ENCODE results near the gene ABCA4.

The ABCA4 gene

GRCh38 chr1:93972341-93972740 is 148.6 kb downstream of the ABCA4 start:
- DNase-seq (ENCODE audit: low read depth) = no peak
- no peak for TF ChIP-seq CTCF (conservative IDR thresholded peaks at IDR 0.05; ENCODE audit: low read depth, low read length)
- no peak overlapping the region for H3K4me3 ChIP-seq (ENCODE audit: low read length)

GRCh38 chr1:93969887-93970286 is 151.1 kb downstream of the ABCA4 start:
- H3K4me3 ChIP-seq (ENCODE audit: low read length) = no peak overlapping the region
- no peak for TF ChIP-seq CTCF (conservative IDR thresholded peaks at IDR 0.05; ENCODE audit: low read depth, low read length)
- DNase-seq (ENCODE audit: low read depth) = no peak

- no peak overlapping the region for H3K4me3 ChIP-seq (ENCODE audit: low read length)
- DNase-seq (ENCODE audit: low read depth) = no peak
- no peak for TF ChIP-seq CTCF (conservative IDR thresholded peaks at IDR 0.05; ENCODE audit: low read depth, low read length)
Observed at GRCh38 chr1:93969371-93969770, 151.6 kb downstream of the ABCA4 start.

GRCh38 chr1:93967306-93967705 is 153.6 kb downstream of the ABCA4 start:
- no peak for DNase-seq (ENCODE audit: low read depth)
- no peak for TF ChIP-seq CTCF (conservative IDR thresholded peaks at IDR 0.05; ENCODE audit: low read depth, low read length)
- H3K4me3 ChIP-seq (ENCODE audit: low read length) = no peak overlapping the region

GRCh38 chr1:93965888-93966287 is 155.1 kb downstream of the ABCA4 start:
- no peak for TF ChIP-seq CTCF (conservative IDR thresholded peaks at IDR 0.05; ENCODE audit: low read depth, low read length)
- no peak overlapping the region for H3K4me3 ChIP-seq (ENCODE audit: low read length)
- no peak for DNase-seq (ENCODE audit: low read depth)

GRCh38 chr1:93965256-93965655 is 155.7 kb downstream of the ABCA4 start:
- TF ChIP-seq CTCF (conservative IDR thresholded peaks at IDR 0.05; ENCODE audit: low read depth, low read length) = no peak
- DNase-seq (ENCODE audit: low read depth) = no peak
- H3K4me3 ChIP-seq (ENCODE audit: low read length) = no peak overlapping the region

- no peak for DNase-seq (ENCODE audit: low read depth)
- H3K4me3 ChIP-seq (ENCODE audit: low read length) = no peak overlapping the region
- TF ChIP-seq CTCF (conservative IDR thresholded peaks at IDR 0.05; ENCODE audit: low read depth, low read length) = no peak
Observed at GRCh38 chr1:93964777-93965200, 156.2 kb downstream of the ABCA4 start.

Data from retinal pigment epithelial cell (primary cell).